ENCODE measurements around the gene KRTAP4-11. TPM values are rescaled to one million over a fixed set of nuclear protein-coding genes. Genes with fewer than 3 reads are reported as not detected.
A peak's percentile ranks its signal among the peaks of the same experiment; 100 is the strongest.
"Not testable (repeated sequence)": the region's sequence is repeated elsewhere in the genome, so short reads cannot be mapped to it uniquely, and the experiment has no call there.

Gene KRTAP4-11
- total RNA-seq, 1 donor from 2014 or later = not detected

DNA sequence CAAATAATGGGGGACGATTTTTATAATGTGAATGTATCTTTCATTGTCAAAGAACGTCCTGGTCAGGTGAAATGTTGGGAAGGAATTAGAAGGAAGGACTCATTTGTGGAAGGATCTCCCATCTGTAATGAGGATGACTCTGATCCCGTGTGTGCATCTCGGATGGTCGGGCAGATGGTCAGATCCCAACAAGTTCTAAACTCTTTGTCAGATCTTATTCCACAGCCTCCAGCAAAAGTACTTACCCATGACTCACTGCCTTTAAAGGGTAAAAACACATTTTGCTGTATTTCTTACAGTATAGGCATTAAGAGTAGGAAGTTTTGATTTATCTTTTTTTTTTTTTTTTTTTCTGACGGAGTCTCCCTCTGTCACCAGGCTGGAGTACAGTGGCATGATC is 19.7 kb downstream of the KRTAP4-11 start:
- DNase-seq (ENCODE audit: low spot score) = no peak

DNA sequence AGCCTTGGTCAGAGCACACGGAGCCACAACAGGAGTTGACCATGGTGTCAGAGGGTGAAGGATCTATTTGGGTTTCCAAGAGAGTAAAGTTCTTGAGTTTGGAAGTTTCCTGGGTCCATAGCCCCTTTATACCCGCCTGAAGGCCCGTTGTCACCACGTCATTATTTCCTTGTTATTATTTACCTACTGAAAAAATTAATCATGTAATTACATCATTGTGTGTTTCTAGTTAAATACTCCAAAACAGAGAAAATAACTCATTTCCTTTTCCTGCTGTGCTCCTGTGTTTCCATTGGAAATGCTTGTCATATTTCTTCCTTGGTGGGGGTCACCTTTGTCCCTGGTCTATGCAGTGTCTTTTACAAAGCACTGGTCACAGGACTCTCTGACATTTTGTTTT is 20.1 kb downstream of the KRTAP4-11 start, which contains the start of gene KRTAP4-8:
TSS of gene KRTAP4-8 (minus strand) at position 101 of the 400 bp plus-strand sequence. CDS start at position 43, 58 bp downstream.
- Mint-ChIP-seq H3K4me3 (ENCODE audit: unreplicated experiment) (no peak within 1 kb of the TSS), H3K27me3 (ENCODE audit: low read depth) (no peaks in the 10 kb centered on the region), H3K27ac (ENCODE audit: unreplicated experiment) (peak within 1 kb of the TSS; percentile 45), H3K9me3 (ENCODE audit: low read depth) (no peaks in the 10 kb centered on the region), H3K4me1 (ENCODE audit: low read depth) (peaks cover 25% of the 10 kb centered on the region), H3K36me3 (ENCODE audit: low read depth) (no peaks in the 10 kb centered on the region)
- no peak for DNase-seq (ENCODE audit: low spot score)
- TF ChIP-seq, protein P1, sequence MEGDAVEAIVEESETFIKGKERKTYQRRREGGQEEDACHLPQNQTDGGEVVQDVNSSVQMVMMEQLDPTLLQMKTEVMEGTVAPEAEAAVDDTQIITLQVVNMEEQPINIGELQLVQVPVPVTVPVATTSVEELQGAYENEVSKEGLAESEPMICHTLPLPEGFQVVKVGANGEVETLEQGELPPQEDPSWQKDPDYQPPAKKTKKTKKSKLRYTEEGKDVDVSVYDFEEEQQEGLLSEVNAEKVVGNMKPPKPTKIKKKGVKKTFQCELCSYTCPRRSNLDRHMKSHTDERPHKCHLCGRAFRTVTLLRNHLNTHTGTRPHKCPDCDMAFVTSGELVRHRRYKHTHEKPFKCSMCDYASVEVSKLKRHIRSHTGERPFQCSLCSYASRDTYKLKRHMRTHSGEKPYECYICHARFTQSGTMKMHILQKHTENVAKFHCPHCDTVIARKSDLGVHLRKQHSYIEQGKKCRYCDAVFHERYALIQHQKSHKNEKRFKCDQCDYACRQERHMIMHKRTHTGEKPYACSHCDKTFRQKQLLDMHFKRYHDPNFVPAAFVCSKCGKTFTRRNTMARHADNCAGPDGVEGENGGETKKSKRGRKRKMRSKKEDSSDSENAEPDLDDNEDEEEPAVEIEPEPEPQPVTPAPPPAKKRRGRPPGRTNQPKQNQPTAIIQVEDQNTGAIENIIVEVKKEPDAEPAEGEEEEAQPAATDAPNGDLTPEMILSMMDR (IDR thresholded peaks at IDR 0.05) = no peak

More for the DNA sequence above, 19.7 kb downstream of the KRTAP4-11 start:
- TF ChIP-seq, protein P1 (IDR thresholded peaks at IDR 0.05) = no peak
- H3K9me3 Mint-ChIP-seq (ENCODE audit: low read depth) = no peaks in the 10 kb centered on the region
- peak overlapping the region; percentile 45 for H3K27ac Mint-ChIP-seq (ENCODE audit: unreplicated experiment)
- H3K36me3 Mint-ChIP-seq (ENCODE audit: low read depth) = no peaks in the 10 kb centered on the region
- H3K4me3 Mint-ChIP-seq (ENCODE audit: unreplicated experiment) = no peak overlapping the region
- H3K27me3 Mint-ChIP-seq (ENCODE audit: low read depth) = no peaks in the 10 kb centered on the region
- peaks cover 30% of the 10 kb centered on the region for H3K4me1 Mint-ChIP-seq (ENCODE audit: low read depth)

DNA sequence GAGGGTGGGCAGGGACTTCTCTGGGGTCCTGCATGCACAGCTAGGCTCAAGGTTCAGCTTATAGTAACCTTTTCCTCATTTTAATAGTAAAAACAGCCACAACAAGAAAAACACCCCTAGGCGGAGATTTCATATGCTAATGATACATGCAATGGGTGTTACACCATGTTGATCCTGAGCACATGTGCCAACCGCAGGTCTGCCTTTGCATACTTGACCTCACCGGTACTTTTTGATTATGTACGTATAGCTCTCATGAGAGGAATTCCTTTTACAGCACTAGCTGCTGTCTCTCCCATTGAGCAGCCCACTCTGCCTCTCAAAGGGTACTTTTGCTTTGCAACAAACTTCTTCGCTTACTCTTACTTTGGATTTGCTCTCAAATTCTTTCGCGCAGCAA is 22.1 kb downstream of the KRTAP4-11 start:
- H3K36me3 Mint-ChIP-seq (ENCODE audit: low read depth) = no peaks in the 10 kb centered on the region
- TF ChIP-seq, protein P1 (IDR thresholded peaks at IDR 0.05) = no peak
- no peak overlapping the region for H3K27ac Mint-ChIP-seq (ENCODE audit: unreplicated experiment)
- H3K9me3 Mint-ChIP-seq (ENCODE audit: low read depth) = no peaks in the 10 kb centered on the region
- no peak overlapping the region for H3K4me3 Mint-ChIP-seq (ENCODE audit: unreplicated experiment)
- peaks cover 25% of the 10 kb centered on the region for H3K4me1 Mint-ChIP-seq (ENCODE audit: low read depth)
- no peak for DNase-seq (ENCODE audit: low spot score)
- no peaks in the 10 kb centered on the region for H3K27me3 Mint-ChIP-seq (ENCODE audit: low read depth)

DNA sequence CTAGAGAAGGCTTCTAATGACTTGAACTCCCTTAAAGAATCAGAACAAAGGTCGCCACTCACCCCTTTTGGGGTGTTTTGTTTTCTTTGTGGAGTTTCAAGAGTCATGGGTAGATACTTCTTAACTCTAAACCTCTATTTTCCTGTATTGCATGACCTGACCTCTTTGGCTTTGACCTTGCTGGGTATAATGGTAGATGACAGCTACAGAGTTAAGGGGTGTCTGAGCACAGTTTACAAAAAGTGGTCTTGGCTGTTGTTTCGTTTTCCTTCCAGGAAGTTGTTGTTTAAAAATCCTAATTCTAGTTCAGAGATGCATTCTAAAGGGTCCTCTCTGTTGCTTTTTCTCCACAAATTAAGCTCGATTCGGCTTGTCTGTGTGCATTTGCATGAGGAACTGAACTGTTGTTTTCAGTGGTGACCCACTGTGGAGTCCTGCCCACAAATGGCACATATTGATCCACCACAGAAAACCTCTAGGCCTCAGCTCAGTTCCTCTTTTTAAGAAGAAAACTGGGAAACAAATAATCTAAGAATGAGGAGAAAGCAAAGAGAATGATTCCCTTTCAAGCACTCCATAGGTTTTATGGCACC is 29.3 kb downstream of the KRTAP4-11 start:
- H3K27ac Mint-ChIP-seq (ENCODE audit: unreplicated experiment); H3K4me3 Mint-ChIP-seq (ENCODE audit: unreplicated experiment); DNase-seq (ENCODE audit: low spot score); H3K27me3 Mint-ChIP-seq (ENCODE audit: low read depth); H3K36me3 Mint-ChIP-seq (ENCODE audit: low read depth); H3K4me1 Mint-ChIP-seq (ENCODE audit: low read depth); H3K9me3 Mint-ChIP-seq (ENCODE audit: low read depth): not testable (repeated sequence)

DNA sequence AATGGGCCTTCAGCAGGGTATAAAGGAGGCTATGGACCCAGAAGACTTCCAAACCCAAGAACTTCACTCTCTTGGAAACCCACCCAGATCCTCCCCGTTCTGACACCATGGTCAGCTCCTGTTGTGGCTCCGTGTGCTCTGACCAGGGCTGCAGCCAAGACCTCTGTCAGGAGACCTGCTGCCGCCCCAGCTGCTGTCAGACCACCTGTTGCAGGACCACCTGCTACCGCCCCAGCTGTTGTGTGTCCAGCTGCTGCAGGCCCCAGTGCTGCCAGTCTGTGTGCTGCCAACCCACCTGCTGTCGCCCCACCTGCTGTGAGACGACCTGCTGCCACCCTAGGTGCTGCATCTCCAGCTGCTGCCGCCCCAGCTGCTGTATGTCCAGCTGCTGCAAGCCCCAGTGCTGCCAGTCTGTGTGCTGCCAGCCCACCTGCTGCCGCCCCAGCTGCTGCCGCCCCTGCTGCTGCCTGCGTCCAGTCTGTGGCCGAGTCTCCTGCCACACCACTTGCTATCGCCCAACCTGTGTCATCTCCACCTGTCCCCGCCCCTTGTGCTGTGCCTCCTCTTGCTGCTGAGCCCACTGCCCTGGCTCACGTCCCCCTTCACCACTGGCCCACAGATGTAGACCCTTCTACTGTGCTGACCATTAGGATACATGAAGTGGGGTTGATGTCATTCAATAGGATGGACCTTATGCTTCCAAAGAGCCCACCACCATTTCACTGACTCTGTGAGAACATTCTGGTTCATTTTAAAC is 33.9 kb downstream of the KRTAP4-11 start, which contains the start of gene KRTAP4-7:
TSS of gene KRTAP4-7 (plus strand) at position 51 of the 757 bp plus-strand sequence. CDS start at position 108, 57 bp downstream.
- H3K27ac Mint-ChIP-seq (ENCODE audit: unreplicated experiment); H3K9me3 Mint-ChIP-seq (ENCODE audit: low read depth); H3K36me3 Mint-ChIP-seq (ENCODE audit: low read depth); H3K4me3 Mint-ChIP-seq (ENCODE audit: unreplicated experiment); H3K27me3 Mint-ChIP-seq (ENCODE audit: low read depth); DNase-seq (ENCODE audit: low spot score): not testable (repeated sequence)
- peaks cover 24% of the 10 kb centered on the region for H3K4me1 Mint-ChIP-seq (ENCODE audit: low read depth)

DNA sequence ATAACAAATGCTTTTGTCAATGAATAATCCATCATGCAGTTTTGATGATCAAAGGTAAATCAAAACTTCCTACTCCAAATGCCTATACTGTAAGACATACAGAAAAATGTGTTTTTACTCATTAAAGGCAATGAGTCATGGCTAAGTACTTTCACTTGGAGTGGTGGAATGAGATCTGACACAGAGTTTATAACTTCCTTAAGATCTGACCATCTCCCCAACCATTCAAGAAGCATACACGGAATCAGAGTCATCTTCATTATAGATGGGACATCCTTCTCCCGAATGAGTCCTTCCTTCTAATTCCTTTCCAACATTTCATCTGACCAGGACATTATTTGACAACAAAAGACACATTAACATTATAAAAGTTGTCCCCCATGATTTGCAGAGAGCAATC is 34.7 kb downstream of the KRTAP4-11 start:
- H3K4me1 Mint-ChIP-seq (ENCODE audit: low read depth) = peaks cover 24% of the 10 kb centered on the region
- H3K36me3 Mint-ChIP-seq (ENCODE audit: low read depth); H3K27ac Mint-ChIP-seq (ENCODE audit: unreplicated experiment); H3K4me3 Mint-ChIP-seq (ENCODE audit: unreplicated experiment); H3K27me3 Mint-ChIP-seq (ENCODE audit: low read depth); DNase-seq (ENCODE audit: low spot score); H3K9me3 Mint-ChIP-seq (ENCODE audit: low read depth): not testable (repeated sequence)
